Measurements from ENCODE around the gene CHMP4A.

CHMP4A gene

DNA sequence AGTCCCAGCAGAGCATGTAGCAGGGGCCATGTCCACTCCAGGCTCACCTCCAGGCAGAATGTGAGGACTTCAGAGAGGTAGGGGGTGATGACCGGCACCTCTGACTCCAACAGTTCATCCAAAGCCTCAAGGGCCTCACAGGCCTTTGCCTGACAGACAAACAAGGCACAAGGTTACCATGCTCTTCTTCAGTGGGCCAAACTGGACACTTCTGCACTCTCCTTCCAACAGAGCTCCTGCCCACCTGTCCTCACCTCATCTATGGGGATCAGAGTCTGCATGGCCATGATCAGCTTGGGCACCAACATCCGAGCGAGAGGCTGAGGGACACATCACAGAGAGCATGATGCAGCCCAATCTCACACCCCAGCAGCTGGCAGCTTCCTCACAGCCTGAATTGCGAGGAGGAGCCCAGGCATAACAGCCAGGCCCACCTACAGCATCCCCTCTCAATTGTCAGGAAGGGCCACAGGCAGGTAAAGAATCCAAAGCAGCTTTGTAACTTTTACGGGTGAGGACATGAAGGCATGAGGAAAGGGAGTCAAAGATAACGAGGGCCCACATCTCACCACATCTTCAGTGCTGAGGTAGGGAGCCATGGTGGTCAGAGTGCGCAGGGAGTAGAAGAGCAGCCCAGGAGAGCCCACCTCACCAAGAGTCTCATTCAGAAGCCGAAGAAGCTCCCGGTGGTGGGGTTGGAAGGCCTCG is 26.3 kb downstream of the CHMP4A start:
- no peak overlapping the region for H3K4me3 ChIP-seq (ENCODE audit: low read depth, low read length)
- in situ Hi-C loops (cut with HindIII; ENCODE audit: low sequenced_read_pairs): no loop called here
- no peak for DNase-seq (ENCODE audit: low read depth, low spot score)
- TF ChIP-seq, protein P1, sequence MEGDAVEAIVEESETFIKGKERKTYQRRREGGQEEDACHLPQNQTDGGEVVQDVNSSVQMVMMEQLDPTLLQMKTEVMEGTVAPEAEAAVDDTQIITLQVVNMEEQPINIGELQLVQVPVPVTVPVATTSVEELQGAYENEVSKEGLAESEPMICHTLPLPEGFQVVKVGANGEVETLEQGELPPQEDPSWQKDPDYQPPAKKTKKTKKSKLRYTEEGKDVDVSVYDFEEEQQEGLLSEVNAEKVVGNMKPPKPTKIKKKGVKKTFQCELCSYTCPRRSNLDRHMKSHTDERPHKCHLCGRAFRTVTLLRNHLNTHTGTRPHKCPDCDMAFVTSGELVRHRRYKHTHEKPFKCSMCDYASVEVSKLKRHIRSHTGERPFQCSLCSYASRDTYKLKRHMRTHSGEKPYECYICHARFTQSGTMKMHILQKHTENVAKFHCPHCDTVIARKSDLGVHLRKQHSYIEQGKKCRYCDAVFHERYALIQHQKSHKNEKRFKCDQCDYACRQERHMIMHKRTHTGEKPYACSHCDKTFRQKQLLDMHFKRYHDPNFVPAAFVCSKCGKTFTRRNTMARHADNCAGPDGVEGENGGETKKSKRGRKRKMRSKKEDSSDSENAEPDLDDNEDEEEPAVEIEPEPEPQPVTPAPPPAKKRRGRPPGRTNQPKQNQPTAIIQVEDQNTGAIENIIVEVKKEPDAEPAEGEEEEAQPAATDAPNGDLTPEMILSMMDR (IDR thresholded peaks at IDR 0.05; ENCODE audit: low read depth, low read length): no peak

DNA sequence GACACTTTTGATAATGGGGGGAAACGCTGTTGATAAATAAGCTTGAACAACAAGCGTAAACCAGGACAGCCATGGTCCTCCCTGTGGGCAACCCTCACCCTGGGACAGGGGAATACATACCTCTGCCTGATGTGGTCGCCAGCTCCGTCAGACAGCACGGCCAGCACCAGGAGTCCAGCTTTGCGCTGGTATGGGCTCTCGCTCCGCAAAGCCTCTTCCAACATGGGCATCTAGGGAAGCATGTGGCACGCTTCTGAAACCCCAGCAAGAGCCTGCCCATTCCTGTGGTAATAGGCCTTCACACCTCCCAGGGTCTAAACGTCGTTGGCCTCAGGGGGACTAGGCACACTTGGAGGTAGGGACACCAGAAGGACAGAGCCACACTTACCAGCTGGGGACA is 27.5 kb downstream of the CHMP4A start:
- no peak overlapping the region for H3K4me3 ChIP-seq (ENCODE audit: low read depth, low read length)
- TF ChIP-seq, protein P1 (IDR thresholded peaks at IDR 0.05; ENCODE audit: low read depth, low read length): no peak
- in situ Hi-C loops (cut with HindIII; ENCODE audit: low sequenced_read_pairs): no loop called here

DNA sequence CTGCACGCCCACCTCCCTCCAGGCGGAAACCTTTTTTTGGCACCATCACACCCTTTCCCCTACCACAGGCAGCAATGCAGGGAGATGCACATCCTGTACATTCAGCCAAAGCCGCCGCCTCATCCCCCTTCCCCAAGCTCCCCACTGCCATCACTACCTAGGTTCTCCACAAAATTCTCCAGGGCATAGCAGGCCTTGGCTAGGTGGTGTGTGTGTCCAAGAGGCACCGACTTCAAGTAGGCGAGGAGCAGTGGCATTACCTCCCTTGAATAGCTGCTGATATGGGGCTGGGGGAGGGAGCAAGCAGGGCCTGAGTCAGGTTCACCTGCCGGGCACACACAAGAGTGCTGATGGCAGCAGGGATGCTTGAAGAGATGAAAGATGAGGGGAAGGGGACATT is 28.3 kb downstream of the CHMP4A start:
- TF ChIP-seq, protein P1 (IDR thresholded peaks at IDR 0.05; ENCODE audit: low read depth, low read length): no peak
- no peak for DNase-seq (ENCODE audit: low read depth, low spot score)
- in situ Hi-C loops (cut with HindIII; ENCODE audit: low sequenced_read_pairs): no loop called here
- H3K4me3 ChIP-seq (ENCODE audit: low read depth, low read length): no peak overlapping the region

More for the DNA sequence above, 27.5 kb downstream of the CHMP4A start:
- DNase-seq (ENCODE audit: low read depth, low spot score): no peak

DNA sequence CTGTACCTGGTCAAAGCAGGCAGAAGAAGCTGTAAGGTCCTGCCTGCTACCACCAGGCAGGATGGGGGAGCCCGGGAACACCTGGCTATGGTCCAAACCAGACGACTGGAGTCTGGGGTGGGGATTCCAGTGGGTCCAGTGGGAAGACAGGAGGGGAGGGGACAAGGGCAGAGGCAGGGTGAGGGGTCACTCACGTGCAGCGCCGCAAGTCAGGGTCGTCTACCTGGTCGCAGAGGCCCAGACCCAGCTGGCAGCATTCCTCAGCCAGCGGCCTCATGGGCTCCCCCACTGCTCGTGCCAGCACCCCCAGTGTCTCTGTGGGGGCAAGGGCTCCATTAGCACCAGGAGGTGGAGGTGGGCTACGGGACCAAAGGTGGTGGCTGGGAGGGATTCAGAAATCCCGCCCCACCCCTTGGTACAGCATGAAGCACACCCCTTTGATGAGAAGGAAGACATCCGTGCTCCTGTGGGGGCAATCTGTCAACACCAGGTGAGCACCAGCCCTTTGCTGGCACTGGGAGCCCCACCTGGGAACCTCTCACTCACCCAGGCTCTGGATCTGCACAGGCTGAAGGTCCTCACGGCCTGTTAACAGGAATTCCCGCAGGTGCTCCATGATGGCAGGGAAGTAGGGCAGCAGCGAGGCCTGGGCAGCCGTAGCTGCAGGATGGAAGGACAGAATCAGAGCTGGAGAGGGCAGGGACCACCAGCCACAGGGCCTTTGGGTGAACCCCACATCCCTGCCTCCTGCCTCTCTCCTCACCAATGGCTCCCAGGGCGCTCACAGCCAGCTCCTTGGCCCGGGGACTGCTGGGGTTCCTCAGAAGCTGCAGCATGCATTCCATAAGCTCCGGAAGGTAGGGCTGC is 29.0 kb downstream of the CHMP4A start:
- H3K4me3 ChIP-seq (ENCODE audit: low read depth, low read length): no peak overlapping the region
- in situ Hi-C loops (cut with HindIII; ENCODE audit: low sequenced_read_pairs): no loop called here
- TF ChIP-seq, protein P1 (IDR thresholded peaks at IDR 0.05; ENCODE audit: low read depth, low read length): no peak
- DNase-seq (ENCODE audit: low read depth, low spot score): no peak

DNA sequence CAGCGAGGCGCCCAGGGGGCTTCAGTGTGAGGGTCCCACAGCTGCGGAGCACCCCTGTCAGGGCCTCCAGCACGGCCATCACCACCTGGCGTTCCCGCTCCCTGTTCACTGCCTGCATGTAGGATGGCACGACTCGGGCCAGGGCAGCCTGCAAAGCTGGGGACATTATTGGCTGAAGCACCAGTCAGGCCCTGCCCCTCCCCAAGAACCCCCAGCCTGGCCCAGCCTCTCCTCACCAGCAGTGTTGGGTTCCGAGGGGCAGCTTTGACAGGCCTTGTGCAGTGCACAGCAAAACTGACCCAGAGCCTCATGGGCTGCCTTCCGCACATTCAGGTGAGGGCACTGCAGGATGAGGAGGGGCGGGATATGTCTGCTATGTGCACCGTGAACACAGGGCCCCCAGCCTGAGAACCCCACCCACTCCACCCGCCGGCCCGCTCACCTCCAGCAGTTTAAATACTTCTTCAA is 30.2 kb downstream of the CHMP4A start:
- H3K4me3 ChIP-seq (ENCODE audit: low read depth, low read length): no peak overlapping the region
- no peak for DNase-seq (ENCODE audit: low read depth, low spot score)
- in situ Hi-C loops (cut with HindIII; ENCODE audit: low sequenced_read_pairs): no loop called here
- TF ChIP-seq, protein P1 (IDR thresholded peaks at IDR 0.05; ENCODE audit: low read depth, low read length): no peak

DNA sequence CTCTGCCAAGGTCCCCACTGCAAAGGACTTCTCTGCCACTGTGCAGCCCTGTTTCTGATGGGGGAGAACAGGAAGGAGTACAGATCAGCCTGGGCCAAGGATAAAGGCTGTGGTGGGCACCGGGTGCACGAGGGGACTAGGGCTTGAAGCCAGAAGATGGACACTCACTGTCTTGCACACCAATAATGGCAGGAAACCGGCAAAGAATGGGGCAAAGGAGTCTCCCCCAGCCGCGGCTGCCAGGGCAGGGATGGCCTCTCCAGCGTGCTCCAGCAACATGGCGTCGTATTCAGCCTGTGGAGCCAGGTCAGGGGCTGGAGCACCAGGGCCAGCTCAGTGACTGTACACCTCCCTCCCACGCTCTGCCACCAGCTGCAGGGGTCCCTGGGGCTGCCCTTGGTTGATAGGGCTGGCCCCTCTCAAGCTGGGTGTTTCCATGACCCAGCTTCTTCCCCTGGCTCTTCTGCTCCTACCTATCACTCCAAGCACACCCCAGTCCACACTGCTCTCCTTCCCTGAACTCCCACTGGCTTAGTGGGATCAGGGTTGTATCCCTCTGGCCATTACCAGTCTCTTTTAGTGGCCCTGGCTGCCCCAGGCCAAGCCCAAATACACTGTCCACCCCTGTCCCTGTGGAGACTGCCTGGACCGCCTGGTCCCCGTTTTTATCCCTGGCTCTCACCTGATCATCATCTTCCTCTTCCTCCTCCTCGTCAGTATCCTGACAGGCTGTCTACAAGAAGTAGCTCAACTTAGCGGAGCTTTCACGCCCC is 31.0 kb downstream of the CHMP4A start:
- in situ Hi-C loops (cut with HindIII; ENCODE audit: low sequenced_read_pairs): no loop called here
- DNase-seq (ENCODE audit: low read depth, low spot score): no peak
- TF ChIP-seq, protein P1 (IDR thresholded peaks at IDR 0.05; ENCODE audit: low read depth, low read length): no peak
- H3K4me3 ChIP-seq (ENCODE audit: low read depth, low read length): no peak overlapping the region
